GM23338 (cell line): ENCODE measurements around the gene CADPS2. TPM values are rescaled to one million over a fixed set of nuclear protein-coding genes. Genes with fewer than 3 reads are reported as not detected.

Experiments
- ATAC-seq: fragments of 200-7000 bp; cut with Tn5 transposase; 3 replicates; pipeline ENCODE4 v1.9.1; 2020
- DNase-seq: peaks from one replicate; pipeline ENCODE4 v3.0.0-alpha.2; 2015; ENCODE audit warnings: low spot score
- H2AFZ ChIP-seq: fragments of 200-600 bp; sonication (generic); 2 replicates; pipeline ENCODE4 v1.8.0; 2016; ENCODE audit warnings: antibody characterized with exemption, mild to moderate bottlenecking, moderate library complexity
- H3F3A ChIP-seq: fragments of 200-600 bp; sonication (generic); replicated peaks from 2 replicates; pipeline ENCODE4 v1.8.0; 2017; ENCODE audit warnings: antibody characterized with exemption, mixed run types, low read depth
- H3K27ac ChIP-seq: fragments of 200-600 bp; sonication (generic); 2 replicates; pipeline ENCODE4 v1.6.1; 2016; ENCODE audit warnings: low read depth
- H3K27me3 ChIP-seq: fragments of 200-600 bp; sonication (generic); 2 replicates; pipeline ENCODE4 v1.8.0; 2016; ENCODE audit warnings: mild to moderate bottlenecking, mixed run types, moderate library complexity; ENCODE audit not compliant: insufficient read depth
- H3K36me3 ChIP-seq: fragments of 200-600 bp; sonication (generic); 2 replicates; pipeline ENCODE4 v1.8.0; 2016; ENCODE audit warnings: mild to moderate bottlenecking; ENCODE audit not compliant: insufficient read depth
- H3K4me1 ChIP-seq: fragments of 200-600 bp; sonication (generic); 2 replicates; pipeline ENCODE4 v1.8.0; 2016; ENCODE audit warnings: mild to moderate bottlenecking, moderate library complexity; ENCODE audit not compliant: insufficient read depth
- H3K4me2 ChIP-seq: fragments of 200-600 bp; sonication (generic); 2 replicates; pipeline ENCODE4 v1.7.1; 2017; ENCODE audit warnings: mixed run types
- H3K4me3 ChIP-seq: fragments of 200-600 bp; sonication (generic); 2 replicates; pipeline ENCODE4 v1.6.1; 2016; ENCODE audit warnings: mixed run types
- H3K79me2 ChIP-seq: fragments of 200-600 bp; sonication (generic); replicated peaks from 2 replicates; pipeline ENCODE4 v1.8.0; 2017; ENCODE audit warnings: mild to moderate bottlenecking; ENCODE audit not compliant: insufficient read depth
- H3K9me2 ChIP-seq: fragments of 200-600 bp; sonication (generic); 2 replicates; pipeline ENCODE4 v1.8.0; 2017; ENCODE audit not compliant: insufficient read depth
- H4K20me1 ChIP-seq: fragments of 200-600 bp; sonication (generic); replicated peaks from 2 replicates; pipeline ENCODE4 v1.8.0; 2017; ENCODE audit warnings: mild to moderate bottlenecking; ENCODE audit not compliant: insufficient read depth
- H3K27ac Mint-ChIP-seq: 2 replicates; pipeline ENCODE4 v1.8.0; 2020; ENCODE audit warnings: inconsistent platforms, mild to moderate bottlenecking, moderate library complexity, mixed read lengths
- H3K27me3 Mint-ChIP-seq: 3 replicates; pipeline ENCODE4 v1.8.0; 2022; ENCODE audit warnings: low read depth, mild to moderate bottlenecking, moderate library complexity, mixed read lengths, inconsistent platforms; ENCODE audit not compliant: insufficient read depth, poor library complexity
- H3K36me3 Mint-ChIP-seq: 3 replicates; pipeline ENCODE4 v1.8.0; 2021; ENCODE audit warnings: low read depth, mild to moderate bottlenecking, inconsistent platforms, moderate library complexity, mixed read lengths
- H3K4me1 Mint-ChIP-seq: 3 replicates; pipeline ENCODE4 v1.8.0; 2020; ENCODE audit warnings: mild to moderate bottlenecking, inconsistent platforms, mixed read lengths
- H3K4me3 Mint-ChIP-seq: 3 replicates; pipeline ENCODE4 v1.8.0; 2021; ENCODE audit warnings: moderate library complexity, mild to moderate bottlenecking, inconsistent platforms, mixed read lengths
- H3K9me3 Mint-ChIP-seq: 3 replicates; pipeline ENCODE4 v1.8.0; 2020; ENCODE audit warnings: moderate library complexity, mild to moderate bottlenecking, inconsistent platforms, mixed read lengths
- CREB1 ChIP-seq: fragments of 250-450 bp; sonication (Bioruptor Pico); IDR thresholded peaks from 2 replicates; pipeline ENCODE4 v1.5.0; 2020; ENCODE audit warnings: low read depth, mild to moderate bottlenecking, moderate library complexity
- CTCF ChIP-seq, 2 experiments: fragments of 200-600 bp in 1 of 2; sonication (generic) in 1 of 2; conservative IDR thresholded peaks; 2 replicates each; pipeline versions ENCODE4 v1.5.1 to v1.6.1; 2016 to 2017; ENCODE audit warnings: antibody characterized with exemption in 2 of 2, low read depth in 2 of 2, mild to moderate bottlenecking in 2 of 2, moderate library complexity in 1 of 2
- ETS1 ChIP-seq: IDR thresholded peaks from 2 replicates; pipeline ENCODE4 v1.6.1; 2016; ENCODE audit warnings: antibody characterized with exemption
- EZH2 ChIP-seq: fragments of 200-600 bp; sonication (generic); IDR thresholded peaks from one replicate; pipeline ENCODE4 v1.8.0; 2017; ENCODE audit warnings: antibody characterized with exemption, mild to moderate bottlenecking, low read depth; ENCODE audit not compliant: unreplicated experiment
- EZH2phosphoT487 ChIP-seq: fragments of 200-600 bp; sonication (generic); IDR thresholded peaks from one replicate; pipeline ENCODE4 v1.8.1; 2018; ENCODE audit warnings: antibody characterized with exemption; ENCODE audit not compliant: unreplicated experiment
- JUNB ChIP-seq: IDR thresholded peaks from one replicate; pipeline ENCODE4 v1.6.1; 2016; ENCODE audit warnings: antibody characterized with exemption; ENCODE audit not compliant: unreplicated experiment
- NANOG ChIP-seq: IDR thresholded peaks from 2 replicates; pipeline ENCODE4 v1.6.1; 2016; ENCODE audit warnings: antibody characterized with exemption, borderline replicate concordance
- POLR2AphosphoS5 ChIP-seq: IDR thresholded peaks from 2 replicates; pipeline ENCODE4 v1.6.1; 2016; ENCODE audit warnings: antibody characterized with exemption, low read depth
- REST ChIP-seq: IDR thresholded peaks from one replicate; pipeline ENCODE4 v1.6.1; 2018; ENCODE audit warnings: antibody characterized with exemption; ENCODE audit not compliant: unreplicated experiment
- STAT1 ChIP-seq: IDR thresholded peaks from one replicate; pipeline ENCODE4 v1.6.1; 2016; ENCODE audit warnings: antibody characterized with exemption; ENCODE audit not compliant: unreplicated experiment
- ZNF114 ChIP-seq: fragments of 250-450 bp; sonication (Bioruptor Pico); IDR thresholded peaks from 2 replicates; pipeline ENCODE4 v1.5.0; 2020; ENCODE audit warnings: mild to moderate bottlenecking, moderate library complexity
- ZNF331 ChIP-seq: fragments of 250-450 bp; sonication (Bioruptor Pico); IDR thresholded peaks from 2 replicates; pipeline ENCODE4 v1.5.0; 2020; ENCODE audit warnings: low read depth, mild to moderate bottlenecking, moderate library complexity
- polyA plus RNA-seq: library from polyadenylated mRNA; unstranded; fragments of >200 nt; fragmentation: Nextera tagmentation; extraction: Ambion mirVana; gene quantifications from 2 replicates; pipeline ENCODE4 v1.2.1, GENCODE V29; 2016
- total RNA-seq: library from RNA; depleted of rRNA; stranded (reverse); fragments of >200 nt; shearing (Covaris generic); gene quantifications from 2 replicates; pipeline ENCODE4 v1.2.3, GENCODE V29; 2014

CADPS2 gene
- total and polyA plus RNA-seq, 2 experiments from 2014 or later, result 16.3 to 36.9 TPM

- no peak for TF ChIP-seq CTCF (conservative IDR thresholded peaks at IDR 0.05; ENCODE audit: low read depth in 2 of 2)
- TF ChIP-seq NANOG, result no peak
- no peak for TF ChIP-seq ZNF114
- TF ChIP-seq ZNF331 (CRISPR knock-in tag), result no peak
- no peak for TF ChIP-seq JUNB
- no peak for TF ChIP-seq REST
- TF ChIP-seq POLR2AphosphoS5, result no peak
- no peak for TF ChIP-seq ETS1
- no peak for TF ChIP-seq EZH2
Measured at GRCh38 chr7:122354656-122355055, 531.6 kb downstream of the CADPS2 start (continued).

DNA sequence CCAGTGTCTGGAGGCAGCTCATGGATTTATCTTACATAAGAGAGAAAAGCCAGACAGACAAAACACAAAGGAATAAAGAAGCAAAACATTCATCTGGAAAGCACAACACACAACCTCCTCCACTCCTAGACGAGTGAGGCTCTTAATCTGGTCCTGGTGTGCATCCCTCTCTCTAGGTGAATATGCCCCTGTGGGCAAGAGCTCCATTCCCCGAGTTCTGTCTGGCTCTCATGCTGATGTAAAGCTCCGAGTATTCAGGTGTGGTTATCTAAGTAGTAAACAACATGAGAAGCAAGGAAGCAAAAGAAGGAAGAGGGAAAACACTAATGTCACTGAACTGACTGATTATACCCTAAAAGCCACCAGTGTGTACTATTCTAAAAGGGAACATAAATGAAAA lies 533.8 kb downstream of the CADPS2 start:
- no peak overlapping the region for H3K4me3 ChIP-seq
- ATAC-seq (peak; percentile 35; the same call in 2 of the 3 replicates), DNase-seq (peak; percentile 16)
- H3K27me3 ChIP-seq, result no peaks in the 10 kb centered on the region
- no peaks in the 10 kb centered on the region for H4K20me1 ChIP-seq
- no peak overlapping the region for H3K4me2 ChIP-seq
- no peak overlapping the region for H2AFZ ChIP-seq
- H3K79me2 ChIP-seq, result no peaks in the 10 kb centered on the region
- no peaks in the 10 kb centered on the region for H3F3A ChIP-seq
- Mint-ChIP-seq H3K9me3 (no peaks in the 10 kb centered on the region; the same call in 2 of the 3 replicates), H3K36me3 (no peaks in the 10 kb centered on the region), H3K27ac (no peak overlapping the region; the same call in 1 of the 2 replicates), H3K27me3 (no peaks in the 10 kb centered on the region), H3K4me3 (no peak overlapping the region), H3K4me1 (peaks cover 22% of the 10 kb centered on the region)
- H3K27ac ChIP-seq, result no peak overlapping the region; the same call in 1 of the 2 replicates
- H3K36me3 ChIP-seq, result no peaks in the 10 kb centered on the region
- peaks cover 17% of the 10 kb centered on the region for H3K4me1 ChIP-seq
- H3K9me2 ChIP-seq, result peaks cover 2% of the 10 kb centered on the region; the same call in 1 of the 2 replicates
- TF ChIP-seq POLR2AphosphoS5, result no peak
- no peak for TF ChIP-seq CREB1 (CRISPR knock-in tag)
- TF ChIP-seq NANOG, result no peak
- no peak for TF ChIP-seq STAT1
- no peak for TF ChIP-seq CTCF (conservative IDR thresholded peaks at IDR 0.05; ENCODE audit: low read depth in 2 of 2)
- no peak for TF ChIP-seq REST
- no peak for TF ChIP-seq EZH2
- TF ChIP-seq ZNF114, result no peak
- TF ChIP-seq EZH2phosphoT487, result no peak
- no peak for TF ChIP-seq ETS1
- TF ChIP-seq ZNF331 (CRISPR knock-in tag), result no peak
